ENCODE data around the gene UHRF1. TPM values are rescaled to one million over a fixed set of nuclear protein-coding genes. Genes with fewer than 3 reads are reported as not detected.

UHRF1 gene
- total RNA-seq, 3 donors from 2014 or later (not counting 1 experiment from before 2014, with no cell fraction given), result 2.8 to 4.6 (median 4.1) TPM

DNA sequence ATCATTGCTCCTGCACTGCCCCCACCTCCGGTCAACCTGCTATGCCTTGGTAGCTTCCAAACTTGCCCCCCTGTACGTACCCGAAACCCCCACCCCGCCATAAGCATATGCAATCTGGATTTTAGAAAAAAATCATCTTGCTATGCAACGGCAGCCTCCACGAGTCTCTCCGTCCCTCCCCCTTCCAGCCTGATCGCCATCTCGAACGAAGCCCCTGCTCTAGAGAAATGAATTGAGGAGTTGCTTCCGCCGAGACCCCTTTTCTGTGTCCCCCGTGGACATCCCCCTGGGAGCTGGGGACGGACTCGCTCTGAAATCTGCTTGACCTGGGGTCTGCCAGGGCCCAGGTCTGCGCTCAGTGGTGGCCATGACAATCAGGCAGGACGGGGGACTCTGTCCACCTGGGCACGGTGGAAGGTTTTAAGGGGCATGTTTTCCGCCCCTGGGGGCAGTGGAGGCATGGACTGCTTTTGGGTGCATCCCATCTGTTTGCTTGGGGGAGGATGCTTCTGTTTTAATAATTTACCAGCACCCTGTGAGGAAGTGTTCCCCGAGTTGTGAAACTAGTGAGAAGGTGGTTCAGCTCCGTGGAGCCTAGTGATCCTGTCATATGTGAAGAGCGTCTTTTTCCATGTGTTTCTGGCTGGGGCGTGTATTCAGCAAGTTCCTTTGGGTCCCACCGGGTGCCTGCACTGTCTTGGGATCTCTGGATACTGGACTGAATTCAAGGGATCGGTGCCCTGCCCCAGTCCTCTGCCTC lies 60.7 kb downstream of the UHRF1 start:
- Histone ChIP-seq H3K27me3 (ENCODE audit: control insufficient read depth, insufficient read depth, low read length) (no peaks in the 10 kb centered on the region), H3K9me3 (ENCODE audit: control insufficient read depth, insufficient read depth, low read length) (no peaks in the 10 kb centered on the region), H3K36me3 (ENCODE audit: control insufficient read depth, insufficient read depth, low read length) (no peaks in the 10 kb centered on the region), H3K27ac (ENCODE audit: low read length) (no peak overlapping the region), H3K4me3 (ENCODE audit: low read length) (peak overlapping the region; percentile 51), H3K4me1 (ENCODE audit: control insufficient read depth, insufficient read depth, low read length) (peaks cover 33% of the 10 kb centered on the region)
- H3K9me3 Mint-ChIP-seq, result no peaks in the 10 kb centered on the region
- intact Hi-C loops (cut with micrococcal nuclease), result loop anchor here (2.0 kb wide), 2 partner anchors 55 to 179 kb away; partner anchors contain the start of gene FEM1A
- peak overlapping the region; percentile 89 to 92 for H3K27ac Mint-ChIP-seq
- peak overlapping the region; percentile 90 for H3K4me3 Mint-ChIP-seq
- ATAC-seq (no peak), DNase-seq (peak in 1 of 2 donors; percentile 43)
- H3K27me3 Mint-ChIP-seq (ENCODE audit: low read depth in 2 of 2), result no peaks in the 10 kb centered on the region
- WGBS (ENCODE audit: insufficient coverage), result 6% methylated on average over 25 of the region's 25 CpGs
- no peaks in the 10 kb centered on the region for H3K36me3 Mint-ChIP-seq
- peaks cover 33 to 41% of the 10 kb centered on the region in 2 donors for H3K4me1 Mint-ChIP-seq
- TF ChIP-seq, protein P1, sequence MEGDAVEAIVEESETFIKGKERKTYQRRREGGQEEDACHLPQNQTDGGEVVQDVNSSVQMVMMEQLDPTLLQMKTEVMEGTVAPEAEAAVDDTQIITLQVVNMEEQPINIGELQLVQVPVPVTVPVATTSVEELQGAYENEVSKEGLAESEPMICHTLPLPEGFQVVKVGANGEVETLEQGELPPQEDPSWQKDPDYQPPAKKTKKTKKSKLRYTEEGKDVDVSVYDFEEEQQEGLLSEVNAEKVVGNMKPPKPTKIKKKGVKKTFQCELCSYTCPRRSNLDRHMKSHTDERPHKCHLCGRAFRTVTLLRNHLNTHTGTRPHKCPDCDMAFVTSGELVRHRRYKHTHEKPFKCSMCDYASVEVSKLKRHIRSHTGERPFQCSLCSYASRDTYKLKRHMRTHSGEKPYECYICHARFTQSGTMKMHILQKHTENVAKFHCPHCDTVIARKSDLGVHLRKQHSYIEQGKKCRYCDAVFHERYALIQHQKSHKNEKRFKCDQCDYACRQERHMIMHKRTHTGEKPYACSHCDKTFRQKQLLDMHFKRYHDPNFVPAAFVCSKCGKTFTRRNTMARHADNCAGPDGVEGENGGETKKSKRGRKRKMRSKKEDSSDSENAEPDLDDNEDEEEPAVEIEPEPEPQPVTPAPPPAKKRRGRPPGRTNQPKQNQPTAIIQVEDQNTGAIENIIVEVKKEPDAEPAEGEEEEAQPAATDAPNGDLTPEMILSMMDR (IDR thresholded peaks at IDR 0.05), result no peak

DNA sequence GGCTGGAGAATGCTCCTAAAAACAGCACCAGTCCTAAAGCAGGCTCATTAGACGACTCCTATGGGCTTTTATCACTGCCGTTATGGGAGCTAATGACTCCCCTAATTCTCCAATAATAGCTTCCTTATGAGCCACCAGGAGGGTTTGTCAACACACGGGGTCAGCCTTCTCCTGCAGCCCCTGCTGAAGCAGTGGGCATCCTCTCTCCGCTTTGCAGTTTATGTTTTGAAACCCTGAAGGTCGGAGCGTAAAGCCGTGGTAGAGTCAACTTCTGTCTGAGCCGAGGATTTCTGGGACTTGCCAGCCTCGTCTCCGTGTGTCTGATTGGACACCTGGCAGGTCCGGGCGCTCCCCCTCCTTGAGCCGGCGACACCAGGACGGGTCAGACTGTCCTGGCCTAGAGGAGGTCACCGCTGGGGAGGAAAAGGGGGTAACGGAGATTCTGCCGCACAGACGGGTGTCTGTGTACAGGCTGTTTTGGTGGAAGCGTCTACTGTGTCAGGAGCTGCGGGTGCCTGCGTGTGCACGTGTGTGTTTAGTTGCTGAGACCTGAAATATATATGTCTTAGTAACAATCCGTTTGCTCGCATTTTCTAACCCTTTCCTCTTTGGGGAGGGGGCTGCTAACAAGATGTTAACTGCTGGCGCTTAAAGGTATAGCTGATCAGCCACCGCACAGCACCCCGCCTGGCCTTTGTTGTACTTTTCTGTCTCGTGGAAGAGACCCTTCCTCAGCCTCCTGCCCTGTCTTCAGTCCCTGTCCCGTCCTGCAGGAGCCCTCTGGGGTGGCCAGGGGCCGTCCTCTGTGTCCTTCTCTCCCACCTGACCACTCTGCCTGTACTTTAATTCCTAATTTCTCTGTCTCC lies 61.5 kb downstream of the UHRF1 start:
- TF ChIP-seq, protein P1 (IDR thresholded peaks at IDR 0.05), result no peak
- 38% methylated on average over 31 of the region's 31 CpGs for WGBS (ENCODE audit: insufficient coverage)
- no peaks in the 10 kb centered on the region for H3K27me3 ChIP-seq (ENCODE audit: control insufficient read depth, insufficient read depth, low read length)
- intact Hi-C loops (cut with micrococcal nuclease), result no loop called here
- H3K36me3 Mint-ChIP-seq, result no peaks in the 10 kb centered on the region
- H3K4me1 Mint-ChIP-seq, result peaks cover 37 to 41% of the 10 kb centered on the region in 2 donors
- ATAC-seq, result no peak
- H3K4me1 ChIP-seq (ENCODE audit: control insufficient read depth, insufficient read depth, low read length), result peaks cover 36% of the 10 kb centered on the region
- H3K27ac ChIP-seq (ENCODE audit: low read length), result no peak overlapping the region
- peak overlapping the region; percentile 15 for H3K4me3 ChIP-seq (ENCODE audit: low read length)
- H3K9me3 Mint-ChIP-seq, result no peaks in the 10 kb centered on the region
- H3K27me3 Mint-ChIP-seq (ENCODE audit: low read depth in 2 of 2), result no peaks in the 10 kb centered on the region
- H3K36me3 ChIP-seq (ENCODE audit: control insufficient read depth, insufficient read depth, low read length), result no peaks in the 10 kb centered on the region
- no peaks in the 10 kb centered on the region for H3K9me3 ChIP-seq (ENCODE audit: control insufficient read depth, insufficient read depth, low read length)
- H3K27ac Mint-ChIP-seq, result peak overlapping the region; percentile 89 to 92
- peak in 1 of 2 donors; percentile 43 for DNase-seq
- peak overlapping the region; percentile 90 for H3K4me3 Mint-ChIP-seq

DNA sequence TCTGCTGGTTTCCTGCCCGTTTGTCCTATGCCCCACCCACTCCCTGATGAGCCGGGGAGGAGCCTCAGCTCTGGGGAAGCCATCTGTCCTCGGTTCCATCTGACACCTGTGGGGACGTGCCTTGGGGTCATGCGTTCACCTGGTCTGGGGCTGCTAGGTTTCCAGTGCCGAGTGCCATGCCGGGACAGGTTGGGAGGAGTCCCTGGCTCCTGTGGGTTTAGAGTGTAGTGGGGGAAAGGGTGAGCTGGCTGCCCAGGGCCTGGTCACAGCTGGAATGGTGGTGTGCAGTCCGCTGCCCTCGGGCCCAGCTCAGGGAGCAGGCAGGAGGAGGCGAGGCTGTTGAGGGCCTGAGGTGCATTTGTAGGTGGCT lies 62.1 kb downstream of the UHRF1 start:
- peak overlapping the region; percentile 90 for H3K4me3 Mint-ChIP-seq
- peak overlapping the region; percentile 89 to 92 for H3K27ac Mint-ChIP-seq
- no peaks in the 10 kb centered on the region for H3K9me3 Mint-ChIP-seq
- 53% methylated on average over 10 of the region's 10 CpGs for WGBS (ENCODE audit: insufficient coverage)
- Histone ChIP-seq H3K9me3 (ENCODE audit: control insufficient read depth, insufficient read depth, low read length) (no peaks in the 10 kb centered on the region), H3K4me3 (ENCODE audit: low read length) (no peak overlapping the region), H3K4me1 (ENCODE audit: control insufficient read depth, insufficient read depth, low read length) (peaks cover 42% of the 10 kb centered on the region), H3K27ac (ENCODE audit: low read length) (no peak overlapping the region), H3K36me3 (ENCODE audit: control insufficient read depth, insufficient read depth, low read length) (no peaks in the 10 kb centered on the region), H3K27me3 (ENCODE audit: control insufficient read depth, insufficient read depth, low read length) (no peaks in the 10 kb centered on the region)
- ATAC-seq (no peak), DNase-seq (peak in 1 of 2 donors; percentile 51)
- H3K4me1 Mint-ChIP-seq, result peaks cover 41 to 45% of the 10 kb centered on the region in 2 donors
- intact Hi-C loops (cut with micrococcal nuclease), result no loop called here
- H3K36me3 Mint-ChIP-seq, result no peaks in the 10 kb centered on the region
- H3K27me3 Mint-ChIP-seq (ENCODE audit: low read depth in 2 of 2), result no peaks in the 10 kb centered on the region
- TF ChIP-seq, protein P1 (IDR thresholded peaks at IDR 0.05), result no peak
